ENCODE data around the gene SH2D4B.

DNA sequence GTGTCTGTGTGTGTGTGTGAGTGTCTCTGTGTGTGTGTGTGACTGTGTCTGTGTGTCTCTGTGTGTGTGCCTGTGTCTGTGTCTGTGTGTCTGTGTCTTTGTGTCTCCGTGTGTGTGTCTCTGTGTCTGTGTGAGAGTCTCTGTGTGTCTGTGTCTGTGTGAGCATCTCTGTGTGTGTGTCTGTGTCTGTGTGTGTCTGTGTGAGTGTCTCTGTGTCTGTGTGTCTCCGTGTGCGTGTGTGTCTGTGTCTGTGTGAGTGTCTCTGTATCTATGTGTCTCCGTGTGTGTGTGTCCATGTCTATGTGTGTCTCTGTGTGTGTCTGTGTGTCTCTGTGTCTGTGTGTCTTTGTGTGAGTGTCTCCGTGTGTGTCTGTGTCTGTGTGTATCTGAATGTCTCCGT, 120.4 kb downstream of the SH2D4B start:
- TF ChIP-seq POLR2A (IDR thresholded peaks at IDR 0.05) (no peak), CTCF (IDR thresholded peaks at IDR 0.05) (no peak)

Measured in tibial nerve (tissue), 3 donors.